ENCODE measurements around the gene POMT1. TPM values are rescaled to one million over a fixed set of nuclear protein-coding genes. Genes with fewer than 3 reads are reported as not detected.

Gene POMT1
- total and polyA plus RNA-seq, 2 experiments from 2014 or later, result 20.2 to 32.4 TPM

DNA sequence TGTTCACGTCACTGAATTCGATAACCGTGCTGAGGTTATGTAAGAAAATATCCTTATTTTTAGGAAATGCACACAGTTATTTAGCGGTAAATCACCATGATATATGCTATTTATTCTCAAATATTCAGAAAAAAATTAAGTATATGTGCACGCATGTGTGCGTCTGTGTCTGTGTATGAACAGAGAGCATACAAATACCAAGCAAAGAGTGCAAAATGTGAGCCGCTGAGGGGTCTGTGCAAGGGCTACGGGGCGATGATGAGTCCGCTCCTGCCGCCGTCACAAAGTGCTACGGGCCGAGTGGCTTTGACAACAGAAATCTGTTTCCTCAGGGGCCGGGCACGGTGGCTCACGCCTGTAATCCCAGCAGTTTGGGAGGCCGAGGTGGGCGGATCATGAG lies 35.2 kb downstream of the POMT1 start (continued):
- TF ChIP-seq JUNB (IDR thresholded peaks at IDR 0.05; ENCODE audit: unreplicated experiment), result no peak
- no peak for TF ChIP-seq ZNF114 (CRISPR knock-in tag; IDR thresholded peaks at IDR 0.05)
- TF ChIP-seq EZH2phosphoT487 (IDR thresholded peaks at IDR 0.05; ENCODE audit: unreplicated experiment), result no peak
- TF ChIP-seq, protein P1, sequence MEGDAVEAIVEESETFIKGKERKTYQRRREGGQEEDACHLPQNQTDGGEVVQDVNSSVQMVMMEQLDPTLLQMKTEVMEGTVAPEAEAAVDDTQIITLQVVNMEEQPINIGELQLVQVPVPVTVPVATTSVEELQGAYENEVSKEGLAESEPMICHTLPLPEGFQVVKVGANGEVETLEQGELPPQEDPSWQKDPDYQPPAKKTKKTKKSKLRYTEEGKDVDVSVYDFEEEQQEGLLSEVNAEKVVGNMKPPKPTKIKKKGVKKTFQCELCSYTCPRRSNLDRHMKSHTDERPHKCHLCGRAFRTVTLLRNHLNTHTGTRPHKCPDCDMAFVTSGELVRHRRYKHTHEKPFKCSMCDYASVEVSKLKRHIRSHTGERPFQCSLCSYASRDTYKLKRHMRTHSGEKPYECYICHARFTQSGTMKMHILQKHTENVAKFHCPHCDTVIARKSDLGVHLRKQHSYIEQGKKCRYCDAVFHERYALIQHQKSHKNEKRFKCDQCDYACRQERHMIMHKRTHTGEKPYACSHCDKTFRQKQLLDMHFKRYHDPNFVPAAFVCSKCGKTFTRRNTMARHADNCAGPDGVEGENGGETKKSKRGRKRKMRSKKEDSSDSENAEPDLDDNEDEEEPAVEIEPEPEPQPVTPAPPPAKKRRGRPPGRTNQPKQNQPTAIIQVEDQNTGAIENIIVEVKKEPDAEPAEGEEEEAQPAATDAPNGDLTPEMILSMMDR (conservative IDR thresholded peaks at IDR 0.05; ENCODE audit: low read depth in 2 of 2), result no peak
- TF ChIP-seq, protein P2, sequence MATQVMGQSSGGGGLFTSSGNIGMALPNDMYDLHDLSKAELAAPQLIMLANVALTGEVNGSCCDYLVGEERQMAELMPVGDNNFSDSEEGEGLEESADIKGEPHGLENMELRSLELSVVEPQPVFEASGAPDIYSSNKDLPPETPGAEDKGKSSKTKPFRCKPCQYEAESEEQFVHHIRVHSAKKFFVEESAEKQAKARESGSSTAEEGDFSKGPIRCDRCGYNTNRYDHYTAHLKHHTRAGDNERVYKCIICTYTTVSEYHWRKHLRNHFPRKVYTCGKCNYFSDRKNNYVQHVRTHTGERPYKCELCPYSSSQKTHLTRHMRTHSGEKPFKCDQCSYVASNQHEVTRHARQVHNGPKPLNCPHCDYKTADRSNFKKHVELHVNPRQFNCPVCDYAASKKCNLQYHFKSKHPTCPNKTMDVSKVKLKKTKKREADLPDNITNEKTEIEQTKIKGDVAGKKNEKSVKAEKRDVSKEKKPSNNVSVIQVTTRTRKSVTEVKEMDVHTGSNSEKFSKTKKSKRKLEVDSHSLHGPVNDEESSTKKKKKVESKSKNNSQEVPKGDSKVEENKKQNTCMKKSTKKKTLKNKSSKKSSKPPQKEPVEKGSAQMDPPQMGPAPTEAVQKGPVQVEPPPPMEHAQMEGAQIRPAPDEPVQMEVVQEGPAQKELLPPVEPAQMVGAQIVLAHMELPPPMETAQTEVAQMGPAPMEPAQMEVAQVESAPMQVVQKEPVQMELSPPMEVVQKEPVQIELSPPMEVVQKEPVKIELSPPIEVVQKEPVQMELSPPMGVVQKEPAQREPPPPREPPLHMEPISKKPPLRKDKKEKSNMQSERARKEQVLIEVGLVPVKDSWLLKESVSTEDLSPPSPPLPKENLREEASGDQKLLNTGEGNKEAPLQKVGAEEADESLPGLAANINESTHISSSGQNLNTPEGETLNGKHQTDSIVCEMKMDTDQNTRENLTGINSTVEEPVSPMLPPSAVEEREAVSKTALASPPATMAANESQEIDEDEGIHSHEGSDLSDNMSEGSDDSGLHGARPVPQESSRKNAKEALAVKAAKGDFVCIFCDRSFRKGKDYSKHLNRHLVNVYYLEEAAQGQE (IDR thresholded peaks at IDR 0.05; ENCODE audit: unreplicated experiment), result no peak
- TF ChIP-seq ZNF331 (CRISPR knock-in tag; IDR thresholded peaks at IDR 0.05; ENCODE audit: low read depth), result no peak

DNA sequence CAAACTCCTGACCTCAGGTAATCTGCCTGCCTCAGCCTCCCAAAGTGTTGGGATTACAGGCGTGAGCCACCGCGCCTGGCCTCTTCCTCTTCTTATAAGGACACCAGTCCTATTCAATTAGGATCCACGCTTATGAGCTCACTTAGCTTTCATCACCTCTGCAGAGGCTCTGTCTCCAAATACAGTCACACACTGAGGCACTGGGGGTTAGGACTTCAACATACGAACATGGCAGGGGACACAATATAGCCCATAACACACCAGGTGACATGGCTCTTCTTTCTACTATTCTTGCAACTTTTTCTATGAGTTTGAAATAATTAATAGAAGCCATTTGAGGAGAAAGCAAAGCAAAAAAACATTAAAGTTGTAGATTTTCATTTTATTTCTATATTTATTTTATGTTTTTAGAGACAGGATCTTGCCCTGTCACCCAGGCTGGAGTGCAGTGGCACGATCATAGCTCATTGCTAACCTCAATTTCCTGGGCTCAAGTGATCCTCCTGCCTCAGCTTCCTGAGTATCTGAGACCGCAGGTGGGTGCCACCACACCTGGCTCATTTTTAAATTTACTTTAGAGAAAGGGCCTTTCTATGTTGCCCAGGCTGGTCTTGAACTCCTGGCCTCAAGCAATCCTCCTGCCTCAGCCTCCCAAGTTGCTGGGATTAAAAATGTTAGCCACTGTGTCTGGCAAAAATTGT lies 36.7 kb downstream of the POMT1 start:
- peaks cover 10% of the 10 kb centered on the region for H3K27me3 Mint-ChIP-seq (ENCODE audit: insufficient read depth, low read depth, poor library complexity)
- Histone ChIP-seq H3K4me3 (no peak overlapping the region), H3K27me3 (ENCODE audit: insufficient read depth) (peaks cover 10% of the 10 kb centered on the region), H3K4me1 (ENCODE audit: insufficient read depth) (no peaks in the 10 kb centered on the region), H3K9me2 (ENCODE audit: insufficient read depth) (peaks cover 1% of the 10 kb centered on the region; the same call in 1 of the 2 replicates), H4K20me1 (replicated peaks; ENCODE audit: insufficient read depth) (no peaks in the 10 kb centered on the region), H3K4me2 (no peak overlapping the region), H3K27ac (ENCODE audit: low read depth) (no peak overlapping the region), H3K36me3 (ENCODE audit: insufficient read depth) (no peaks in the 10 kb centered on the region), H3K79me2 (replicated peaks; ENCODE audit: insufficient read depth) (no peaks in the 10 kb centered on the region), H3F3A (replicated peaks; ENCODE audit: low read depth) (0 out of 2 replicates have a peak, but pooled peaks cover under 1% of the 10 kb centered on the region), H2AFZ (no peak overlapping the region)
- no peak overlapping the region for H3K27ac Mint-ChIP-seq
- ATAC-seq (no peak), DNase-seq (ENCODE audit: low spot score) (no peak)
- no peak overlapping the region for H3K4me3 Mint-ChIP-seq
- H3K9me3 Mint-ChIP-seq, result peaks cover 40% of the 10 kb centered on the region
- no peaks in the 10 kb centered on the region for H3K4me1 Mint-ChIP-seq
- peaks cover 17% of the 10 kb centered on the region; the same call in 2 of the 3 replicates for H3K36me3 Mint-ChIP-seq (ENCODE audit: low read depth)
- TF ChIP-seq EZH2 (IDR thresholded peaks at IDR 0.05; ENCODE audit: low read depth, unreplicated experiment) (no peak), ZNF114 (CRISPR knock-in tag; IDR thresholded peaks at IDR 0.05) (no peak), STAT1 (IDR thresholded peaks at IDR 0.05; ENCODE audit: unreplicated experiment) (no peak), POLR2AphosphoS5 (IDR thresholded peaks at IDR 0.05; ENCODE audit: low read depth) (no peak), EZH2phosphoT487 (IDR thresholded peaks at IDR 0.05; ENCODE audit: unreplicated experiment) (no peak), NANOG (IDR thresholded peaks at IDR 0.05; ENCODE audit: borderline replicate concordance) (no peak), JUNB (IDR thresholded peaks at IDR 0.05; ENCODE audit: unreplicated experiment) (no peak), ZNF331 (CRISPR knock-in tag; IDR thresholded peaks at IDR 0.05; ENCODE audit: low read depth) (no peak)
- TF ChIP-seq, protein P3, sequence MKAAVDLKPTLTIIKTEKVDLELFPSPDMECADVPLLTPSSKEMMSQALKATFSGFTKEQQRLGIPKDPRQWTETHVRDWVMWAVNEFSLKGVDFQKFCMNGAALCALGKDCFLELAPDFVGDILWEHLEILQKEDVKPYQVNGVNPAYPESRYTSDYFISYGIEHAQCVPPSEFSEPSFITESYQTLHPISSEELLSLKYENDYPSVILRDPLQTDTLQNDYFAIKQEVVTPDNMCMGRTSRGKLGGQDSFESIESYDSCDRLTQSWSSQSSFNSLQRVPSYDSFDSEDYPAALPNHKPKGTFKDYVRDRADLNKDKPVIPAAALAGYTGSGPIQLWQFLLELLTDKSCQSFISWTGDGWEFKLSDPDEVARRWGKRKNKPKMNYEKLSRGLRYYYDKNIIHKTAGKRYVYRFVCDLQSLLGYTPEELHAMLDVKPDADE (IDR thresholded peaks at IDR 0.05), result no peak
- TF ChIP-seq, protein P2 (IDR thresholded peaks at IDR 0.05; ENCODE audit: unreplicated experiment), result no peak
- TF ChIP-seq, protein P1 (conservative IDR thresholded peaks at IDR 0.05; ENCODE audit: low read depth in 2 of 2), result no peak

All from GM23338 (cell line).